Mesothelial cell of epicardium (in vitro differentiated cells): ENCODE results near the gene FBXO44. TPM values are rescaled to one million over a fixed set of nuclear protein-coding genes. Genes with fewer than 3 reads are reported as not detected.

Experiments
- DNase-seq, 2 experiments: peaks; one replicate each; pipeline ENCODE4 v3.0.0; 2021; ENCODE audit warnings: low spot score in 2 of 2; ENCODE audit not compliant: unreplicated experiment in 2 of 2
- H3K27ac Mint-ChIP-seq: 2 replicates; pipeline ENCODE4 v1.8.0; 2021; ENCODE audit warnings: mixed read lengths
- H3K27me3 Mint-ChIP-seq: 2 replicates; pipeline ENCODE4 v1.8.0; 2021; ENCODE audit warnings: low read depth, mixed read lengths
- H3K36me3 Mint-ChIP-seq: 2 replicates; pipeline ENCODE4 v1.8.0; 2021; ENCODE audit warnings: mixed read lengths
- H3K4me1 Mint-ChIP-seq: 2 replicates; pipeline ENCODE4 v1.8.0; 2021; ENCODE audit warnings: mixed read lengths
- H3K4me3 Mint-ChIP-seq: 2 replicates; pipeline ENCODE4 v1.8.0; 2021; ENCODE audit warnings: mild to moderate bottlenecking, moderate library complexity, mixed read lengths
- H3K9me3 Mint-ChIP-seq: 2 replicates; pipeline ENCODE4 v1.8.0; 2021; ENCODE audit warnings: mixed read lengths
- CTCF ChIP-seq: fragments of 200-600 bp; sonication (generic); IDR thresholded peaks from one replicate; pipeline ENCODE4 v1.5.0; 2021; ENCODE audit warnings: antibody characterized with exemption; ENCODE audit not compliant: unreplicated experiment
- total RNA-seq: library from RNA; stranded (reverse); gene quantifications from 3 replicates; pipeline ENCODE4 v1.2.1, GENCODE V29; 2021

The FBXO44 gene
- total RNA-seq, 1 donor from 2014 or later: 39.4 TPM

- no peak for TF ChIP-seq CTCF
- peak overlapping the region; percentile 60 for H3K4me3 Mint-ChIP-seq
- H3K4me1 Mint-ChIP-seq: peaks cover 15% of the 10 kb centered on the region
- no peak overlapping the region for H3K27ac Mint-ChIP-seq
- H3K27me3 Mint-ChIP-seq: peaks cover 45% of the 10 kb centered on the region
- DNase-seq: no peak
- peaks cover 1% of the 10 kb centered on the region for H3K36me3 Mint-ChIP-seq
- H3K9me3 Mint-ChIP-seq: no peaks in the 10 kb centered on the region
Observed at GRCh38 chr1:11653101-11653860, 1.4 kb upstream of the FBXO44 start.

- Mint-ChIP-seq H3K27ac (no peak overlapping the region), H3K9me3 (no peaks in the 10 kb centered on the region), H3K4me1 (peaks cover 15% of the 10 kb centered on the region), H3K36me3 (peaks cover 1% of the 10 kb centered on the region), H3K4me3 (peak overlapping the region; percentile 60), H3K27me3 (peaks cover 40% of the 10 kb centered on the region)
- no peak for TF ChIP-seq CTCF
- DNase-seq: no peak
Observed at GRCh38 chr1:11653861-11654136, 878 bp upstream of the FBXO44 start.

DNA sequence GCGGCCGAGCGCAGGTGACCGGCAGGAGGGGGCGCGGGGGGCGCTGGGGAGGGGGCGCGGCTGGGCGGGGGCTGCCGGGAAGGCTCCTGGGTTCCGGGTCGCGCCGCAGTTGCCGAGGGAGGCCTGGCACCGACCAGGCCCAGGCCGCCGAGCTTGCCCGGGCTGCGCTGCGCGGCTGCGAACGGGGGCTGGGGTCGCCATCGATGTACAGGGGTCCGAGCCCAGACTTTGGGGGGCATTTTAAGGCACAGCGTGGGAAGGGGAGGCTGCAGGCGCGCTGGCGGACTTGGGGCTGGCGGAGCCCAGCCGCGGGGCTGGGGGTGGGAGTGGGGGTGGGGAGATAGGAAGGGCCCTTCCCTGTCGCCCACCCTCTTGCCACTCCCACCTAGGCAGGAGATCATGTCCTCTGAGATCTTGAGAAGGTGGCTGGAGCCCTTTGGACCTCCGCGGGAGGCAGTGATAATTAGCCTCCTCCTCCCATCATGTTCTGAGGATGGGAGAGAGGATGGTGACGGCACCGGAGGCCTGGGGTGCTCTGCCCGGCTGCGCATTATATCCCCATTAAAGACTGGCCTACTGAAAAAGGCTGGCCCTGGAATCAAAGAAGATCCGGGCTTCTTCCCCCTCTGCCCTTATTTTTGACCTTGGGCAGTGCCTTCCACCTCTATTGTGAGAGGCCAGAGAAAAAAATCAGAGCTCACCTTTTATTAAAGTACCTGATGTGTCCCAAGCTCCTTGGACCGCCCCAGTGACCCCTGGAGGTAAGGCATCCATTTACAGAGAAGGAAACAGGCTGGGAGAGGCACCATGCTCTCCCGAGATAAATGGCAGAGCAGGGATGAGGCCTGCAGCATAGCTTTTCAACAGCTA is 497 bp downstream of the FBXO44 start:
- no peak overlapping the region for H3K27ac Mint-ChIP-seq
- no peak for TF ChIP-seq CTCF
- H3K36me3 Mint-ChIP-seq: peaks cover 5% of the 10 kb centered on the region
- H3K27me3 Mint-ChIP-seq: peaks cover 27% of the 10 kb centered on the region
- no peaks in the 10 kb centered on the region for H3K9me3 Mint-ChIP-seq
- H3K4me3 Mint-ChIP-seq: peak overlapping the region; percentile 71
- H3K4me1 Mint-ChIP-seq: peaks cover 12% of the 10 kb centered on the region
- no peak for DNase-seq

DNA sequence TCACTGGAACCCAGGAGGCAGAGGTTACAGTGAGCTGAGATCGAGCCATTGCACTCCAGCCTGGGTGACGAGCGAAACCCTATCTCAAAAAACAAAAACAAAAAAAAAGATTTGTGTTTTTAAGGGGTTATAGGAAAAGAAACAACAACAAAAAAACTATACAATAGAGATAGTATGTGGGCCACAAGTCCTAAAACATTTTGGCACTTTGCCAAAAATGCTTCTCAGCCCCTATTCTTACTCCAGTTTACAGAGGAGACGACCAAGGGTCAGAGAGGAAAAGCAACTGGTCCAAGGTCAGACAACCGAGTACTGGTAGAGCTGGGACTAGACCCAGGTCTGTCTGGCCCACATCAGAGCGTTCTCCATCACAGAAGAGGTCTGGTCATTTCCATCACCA is 3.0 kb downstream of the FBXO44 start:
- H3K9me3 Mint-ChIP-seq: no peaks in the 10 kb centered on the region
- peaks cover 6% of the 10 kb centered on the region for H3K27me3 Mint-ChIP-seq
- H3K4me3 Mint-ChIP-seq: no peak overlapping the region
- no peak for TF ChIP-seq CTCF
- DNase-seq: no peak
- peaks cover 7% of the 10 kb centered on the region for H3K4me1 Mint-ChIP-seq
- no peak overlapping the region for H3K27ac Mint-ChIP-seq
- peaks cover 19% of the 10 kb centered on the region for H3K36me3 Mint-ChIP-seq

- peaks cover 2% of the 10 kb centered on the region for H3K27me3 Mint-ChIP-seq
- H3K27ac Mint-ChIP-seq: no peak overlapping the region
- no peak overlapping the region for H3K4me3 Mint-ChIP-seq
- H3K36me3 Mint-ChIP-seq: peaks cover 20% of the 10 kb centered on the region
- H3K4me1 Mint-ChIP-seq: peaks cover 7% of the 10 kb centered on the region
- no peaks in the 10 kb centered on the region for H3K9me3 Mint-ChIP-seq
- no peak for TF ChIP-seq CTCF
- no peak for DNase-seq
Observed at GRCh38 chr1:11658542-11658941, 3.9 kb downstream of the FBXO44 start.
